Measurements from ENCODE around the gene SLC35F6.

The SLC35F6 gene

DNA sequence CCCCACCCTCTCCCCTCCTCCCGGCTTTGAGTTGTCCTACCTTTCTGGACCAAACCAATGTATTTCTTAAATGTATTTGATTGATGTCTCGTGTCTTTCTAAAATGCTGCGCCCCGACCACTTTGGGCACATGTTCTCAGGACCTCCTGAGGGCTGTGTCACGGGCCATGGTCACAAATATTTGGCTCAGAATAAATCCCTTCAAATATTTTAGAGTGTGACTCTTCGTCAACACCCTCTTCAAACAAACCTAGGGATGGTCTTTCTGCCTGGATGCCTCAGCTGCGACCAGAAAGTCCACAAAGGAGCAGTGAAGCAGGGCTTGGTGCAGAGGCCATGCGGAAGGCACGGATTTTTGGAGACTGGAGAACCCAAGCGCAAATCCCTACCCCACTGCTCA is 1.1 kb upstream of the SLC35F6 start:
- H3K27ac ChIP-seq (ENCODE audit: low read depth, low read length) = no peak overlapping the region

DNA sequence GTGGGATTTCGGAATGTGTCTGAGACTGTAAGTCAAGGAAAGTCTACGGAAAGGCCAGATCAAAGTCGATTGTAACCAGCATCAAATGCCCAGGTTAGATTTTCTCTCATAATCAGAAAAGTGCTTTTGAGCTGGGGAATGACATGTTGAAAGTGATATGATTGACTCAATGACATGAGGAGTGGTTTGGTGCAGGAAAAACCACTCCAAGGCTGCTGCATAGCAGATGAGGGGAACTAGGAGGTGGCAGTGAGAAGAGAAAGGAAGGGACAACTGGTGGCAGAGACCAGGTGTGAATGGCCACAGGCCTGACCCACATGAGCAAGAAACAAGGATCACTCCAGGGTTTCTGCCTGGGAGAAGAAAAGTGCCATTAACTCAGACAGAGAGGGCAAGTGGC is 822 bp downstream of the SLC35F6 start:
- Histone ChIP-seq H3K4me1 (ENCODE audit: insufficient read depth, low read length) (peaks cover 29% of the 10 kb centered on the region), H3K27ac (ENCODE audit: low read depth, low read length) (peak overlapping the region; percentile 95), H3K27me3 (ENCODE audit: control insufficient read depth in 1 of 2, insufficient read depth in 2 of 2, low read length in 2 of 2) (no peaks in the 10 kb centered on the region), H3K9me3 (ENCODE audit: low read length) (no peaks in the 10 kb centered on the region), H3K4me3 (ENCODE audit: low read depth in 1 of 2, low read length in 2 of 2) (peak overlapping the region; percentile 84 to 96), H3K36me3 (ENCODE audit: insufficient read depth, low read length) (no peaks in the 10 kb centered on the region), H3K9ac (ENCODE audit: low read length) (peak overlapping the region; percentile 85)

More for the DNA sequence above, 1.1 kb upstream of the SLC35F6 start:
- Histone ChIP-seq H3K4me3 (ENCODE audit: low read depth in 1 of 2, low read length in 2 of 2) (no peak overlapping the region), H3K9ac (ENCODE audit: low read length) (no peak overlapping the region), H3K36me3 (ENCODE audit: insufficient read depth, low read length) (no peaks in the 10 kb centered on the region), H3K4me1 (ENCODE audit: insufficient read depth, low read length) (peaks cover 23% of the 10 kb centered on the region), H3K27me3 (ENCODE audit: control insufficient read depth in 1 of 2, insufficient read depth in 2 of 2, low read length in 2 of 2) (no peaks in the 10 kb centered on the region), H3K9me3 (ENCODE audit: low read length) (no peaks in the 10 kb centered on the region)

DNA sequence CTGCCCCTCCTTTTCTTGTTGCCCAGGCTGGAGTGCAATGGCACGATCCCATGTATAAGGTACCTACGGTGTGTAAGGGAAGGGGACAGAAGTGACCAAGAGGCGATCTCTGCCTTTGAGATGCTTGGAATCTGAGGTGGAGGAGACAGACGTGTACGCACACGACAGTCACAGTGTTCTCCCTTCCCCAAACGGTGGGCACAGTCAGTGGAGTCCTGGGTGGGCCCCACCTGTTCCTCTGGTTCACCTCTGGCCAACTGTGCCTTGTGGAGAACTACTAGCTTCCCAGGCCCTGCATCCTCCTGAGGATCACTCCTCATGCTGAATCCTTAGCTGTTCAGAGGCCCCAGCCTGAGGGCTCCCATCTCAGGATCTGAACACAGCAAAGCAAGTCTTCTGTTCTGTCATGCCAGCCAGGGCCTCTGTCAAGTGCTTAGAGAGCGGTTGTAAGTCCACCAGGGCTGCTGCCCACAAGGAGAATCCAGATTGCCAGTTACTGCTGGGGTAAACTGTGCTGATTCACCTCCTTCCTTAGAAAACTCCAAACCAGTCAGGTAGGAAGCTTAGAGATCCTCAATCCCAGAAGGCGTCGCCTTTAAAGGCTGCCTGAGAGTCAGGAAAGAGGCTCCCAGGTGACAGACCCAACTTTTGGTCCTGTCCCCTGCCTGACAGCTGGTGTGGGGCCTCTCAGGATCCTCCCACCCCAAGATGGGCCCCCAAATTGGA is 1.6 kb downstream of the SLC35F6 start:
- Histone ChIP-seq H3K4me3 (ENCODE audit: low read depth in 1 of 2, low read length in 2 of 2) (peak overlapping the region in 1 of 2 donors; percentile 84), H3K4me1 (ENCODE audit: insufficient read depth, low read length) (peaks cover 36% of the 10 kb centered on the region), H3K9me3 (ENCODE audit: low read length) (no peaks in the 10 kb centered on the region), H3K27ac (ENCODE audit: low read depth, low read length) (peak overlapping the region; percentile 95), H3K27me3 (ENCODE audit: control insufficient read depth in 1 of 2, insufficient read depth in 2 of 2, low read length in 2 of 2) (no peaks in the 10 kb centered on the region), H3K9ac (ENCODE audit: low read length) (peak overlapping the region; percentile 85), H3K36me3 (ENCODE audit: insufficient read depth, low read length) (no peaks in the 10 kb centered on the region)

DNA sequence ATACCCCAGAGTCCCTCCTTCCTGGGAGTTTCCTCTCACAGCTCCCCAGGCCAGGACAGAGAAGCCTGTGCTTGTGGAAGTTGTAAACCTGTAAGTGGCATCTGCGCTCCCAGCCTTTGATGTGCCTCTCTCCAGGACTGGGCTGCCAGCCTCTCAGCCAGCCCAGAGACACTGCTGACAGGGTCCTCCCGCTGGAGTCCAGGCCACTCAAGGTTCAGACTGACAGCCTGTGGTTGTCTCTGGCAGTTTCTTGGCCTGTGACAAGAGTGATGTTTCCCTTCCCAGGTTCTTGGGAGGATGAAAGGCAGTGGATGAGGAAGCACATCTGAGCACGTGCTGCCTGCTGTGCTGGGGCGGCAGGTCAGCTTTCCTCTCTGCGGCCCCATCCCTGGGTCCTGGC is 3.0 kb downstream of the SLC35F6 start:
- Histone ChIP-seq H3K27me3 (ENCODE audit: control insufficient read depth in 1 of 2, insufficient read depth in 2 of 2, low read length in 2 of 2) (no peaks in the 10 kb centered on the region), H3K36me3 (ENCODE audit: insufficient read depth, low read length) (no peaks in the 10 kb centered on the region), H3K9ac (ENCODE audit: low read length) (peak overlapping the region; percentile 27), H3K27ac (ENCODE audit: low read depth, low read length) (no peak overlapping the region), H3K4me1 (ENCODE audit: insufficient read depth, low read length) (peaks cover 51% of the 10 kb centered on the region), H3K4me3 (ENCODE audit: low read depth in 1 of 2, low read length in 2 of 2) (no peak overlapping the region), H3K9me3 (ENCODE audit: low read length) (no peaks in the 10 kb centered on the region)

DNA sequence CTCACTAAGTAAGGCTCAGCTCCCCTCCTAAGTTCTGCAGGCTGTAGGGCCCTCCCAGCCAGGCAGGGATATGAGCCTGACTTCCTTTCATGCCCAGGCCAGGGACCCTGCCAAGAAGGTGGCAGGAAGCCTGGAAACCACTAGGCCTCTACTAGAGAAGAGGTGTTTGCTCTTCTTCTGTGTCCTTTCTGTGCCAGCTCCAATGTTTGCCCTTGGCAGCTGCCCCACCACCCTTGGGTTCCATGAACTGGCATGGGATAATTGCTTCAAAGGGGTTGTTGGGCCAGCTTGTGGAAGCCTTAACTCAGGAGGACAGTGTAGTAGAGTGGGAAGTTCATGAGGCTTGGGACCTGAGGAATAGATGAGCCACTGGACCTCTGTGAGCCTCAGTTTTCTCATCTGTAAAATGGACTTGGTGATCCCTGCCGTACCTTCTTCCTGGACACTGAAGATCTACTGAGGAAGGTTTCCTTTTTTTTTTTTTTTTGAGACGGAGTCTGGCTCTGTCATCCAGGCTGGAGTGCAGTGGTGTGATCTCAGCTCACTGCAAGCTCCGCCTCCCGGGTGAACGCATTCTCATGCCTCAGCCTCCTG is 3.9 kb downstream of the SLC35F6 start:
- Histone ChIP-seq H3K4me1 (ENCODE audit: insufficient read depth, low read length) (peaks cover 60% of the 10 kb centered on the region), H3K9me3 (ENCODE audit: low read length) (no peaks in the 10 kb centered on the region), H3K27ac (ENCODE audit: low read depth, low read length) (no peak overlapping the region), H3K36me3 (ENCODE audit: insufficient read depth, low read length) (no peaks in the 10 kb centered on the region), H3K27me3 (ENCODE audit: control insufficient read depth in 1 of 2, insufficient read depth in 2 of 2, low read length in 2 of 2) (no peaks in the 10 kb centered on the region), H3K9ac (ENCODE audit: low read length) (no peak overlapping the region), H3K4me3 (ENCODE audit: low read depth in 1 of 2, low read length in 2 of 2) (no peak overlapping the region)

DNA sequence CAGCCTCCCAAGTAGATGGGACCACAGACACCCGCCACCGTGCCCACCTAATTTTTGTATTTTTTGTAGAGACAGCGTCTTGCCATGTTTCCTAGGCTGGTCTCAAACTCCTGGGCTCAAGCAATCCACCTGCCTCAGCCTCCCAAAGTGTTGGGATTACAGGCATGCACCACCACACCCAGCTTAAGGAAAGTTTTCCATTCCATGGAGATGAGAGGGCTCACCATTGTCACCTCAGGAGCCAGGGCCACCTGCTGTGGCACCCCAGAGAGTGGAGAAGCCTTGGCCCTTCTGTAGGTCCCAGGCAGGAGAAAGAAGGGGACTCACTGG is 4.6 kb downstream of the SLC35F6 start:
- no peaks in the 10 kb centered on the region for H3K9me3 ChIP-seq (ENCODE audit: low read length)
- no peak overlapping the region for H3K4me3 ChIP-seq (ENCODE audit: low read depth in 1 of 2, low read length in 2 of 2)
- no peaks in the 10 kb centered on the region for H3K36me3 ChIP-seq (ENCODE audit: insufficient read depth, low read length)
- peaks cover 61% of the 10 kb centered on the region for H3K4me1 ChIP-seq (ENCODE audit: insufficient read depth, low read length)
- no peak overlapping the region for H3K27ac ChIP-seq (ENCODE audit: low read depth, low read length)
- H3K27me3 ChIP-seq (ENCODE audit: control insufficient read depth in 1 of 2, insufficient read depth in 2 of 2, low read length in 2 of 2) = no peaks in the 10 kb centered on the region
- no peak overlapping the region for H3K9ac ChIP-seq (ENCODE audit: low read length)

DNA sequence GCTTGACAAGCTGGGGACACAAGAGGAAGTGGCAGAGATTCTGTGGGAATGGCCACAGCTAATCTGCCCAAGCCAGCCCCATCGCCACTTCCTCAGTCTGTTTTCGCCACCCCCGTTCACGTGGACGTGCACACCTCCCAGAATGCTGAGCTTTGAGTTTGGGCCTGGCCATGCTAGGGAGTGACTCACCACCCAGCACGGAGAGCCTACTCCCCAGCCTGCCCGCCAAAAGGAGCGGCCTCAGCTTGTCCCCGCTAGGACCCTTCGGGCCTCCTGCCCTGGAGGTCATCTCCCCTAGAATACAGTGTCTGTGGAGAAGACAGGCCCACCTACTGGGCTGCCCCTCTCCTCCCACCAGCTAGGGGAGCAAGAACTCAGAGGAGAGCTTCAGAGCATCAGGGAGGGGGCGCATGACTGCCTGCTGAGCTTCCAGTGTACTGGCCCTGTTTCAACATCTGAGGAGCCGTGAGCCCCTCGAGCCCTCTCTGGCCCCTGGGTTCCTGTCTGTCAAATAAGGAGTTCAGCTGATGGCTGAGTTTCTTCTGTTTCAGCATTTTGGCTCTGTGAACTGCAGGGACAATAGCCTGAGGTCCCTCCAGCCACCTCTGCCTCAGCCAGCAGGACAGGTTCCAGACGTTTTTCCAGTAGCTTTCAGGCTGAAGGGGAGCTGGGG is 5.1 kb downstream of the SLC35F6 start:
- Histone ChIP-seq H3K36me3 (ENCODE audit: insufficient read depth, low read length) (peaks cover 1% of the 10 kb centered on the region), H3K9ac (ENCODE audit: low read length) (no peak overlapping the region), H3K4me1 (ENCODE audit: insufficient read depth, low read length) (peaks cover 61% of the 10 kb centered on the region), H3K27ac (ENCODE audit: low read depth, low read length) (peak overlapping the region; percentile 48), H3K27me3 (ENCODE audit: control insufficient read depth in 1 of 2, insufficient read depth in 2 of 2, low read length in 2 of 2) (no peaks in the 10 kb centered on the region), H3K4me3 (ENCODE audit: low read depth in 1 of 2, low read length in 2 of 2) (no peak overlapping the region), H3K9me3 (ENCODE audit: low read length) (no peaks in the 10 kb centered on the region)

DNA sequence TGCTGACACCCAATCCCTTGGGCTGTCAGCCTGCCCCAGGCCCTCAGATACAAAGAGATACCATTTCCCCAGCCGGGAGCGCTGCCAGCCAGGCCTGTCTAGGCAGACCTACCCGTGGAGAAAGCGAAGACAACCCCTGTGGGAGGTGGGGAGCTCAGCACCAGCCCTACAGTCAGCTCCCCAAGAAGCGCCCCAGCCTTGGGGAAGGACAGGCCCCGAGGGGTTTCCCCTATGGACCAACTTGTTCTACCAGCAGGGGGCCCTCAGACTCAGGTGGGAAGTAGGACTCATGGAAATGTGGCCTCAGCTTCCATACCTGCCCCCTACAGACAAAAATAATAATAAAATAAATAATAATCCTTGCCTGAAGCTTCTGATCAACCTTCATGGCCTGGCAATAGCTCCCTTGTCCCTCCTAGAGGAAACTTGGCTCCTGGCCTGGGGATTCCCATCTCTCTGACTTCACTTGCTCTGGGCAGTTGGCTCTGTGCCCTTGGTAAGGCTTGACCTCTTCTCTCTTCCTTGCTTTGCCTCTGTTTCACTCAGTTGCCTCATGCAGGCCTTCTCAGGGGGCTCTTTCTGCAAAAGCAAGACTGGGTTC is 7.0 kb downstream of the SLC35F6 start:
- H3K9ac ChIP-seq (ENCODE audit: low read length) = no peak overlapping the region

DNA sequence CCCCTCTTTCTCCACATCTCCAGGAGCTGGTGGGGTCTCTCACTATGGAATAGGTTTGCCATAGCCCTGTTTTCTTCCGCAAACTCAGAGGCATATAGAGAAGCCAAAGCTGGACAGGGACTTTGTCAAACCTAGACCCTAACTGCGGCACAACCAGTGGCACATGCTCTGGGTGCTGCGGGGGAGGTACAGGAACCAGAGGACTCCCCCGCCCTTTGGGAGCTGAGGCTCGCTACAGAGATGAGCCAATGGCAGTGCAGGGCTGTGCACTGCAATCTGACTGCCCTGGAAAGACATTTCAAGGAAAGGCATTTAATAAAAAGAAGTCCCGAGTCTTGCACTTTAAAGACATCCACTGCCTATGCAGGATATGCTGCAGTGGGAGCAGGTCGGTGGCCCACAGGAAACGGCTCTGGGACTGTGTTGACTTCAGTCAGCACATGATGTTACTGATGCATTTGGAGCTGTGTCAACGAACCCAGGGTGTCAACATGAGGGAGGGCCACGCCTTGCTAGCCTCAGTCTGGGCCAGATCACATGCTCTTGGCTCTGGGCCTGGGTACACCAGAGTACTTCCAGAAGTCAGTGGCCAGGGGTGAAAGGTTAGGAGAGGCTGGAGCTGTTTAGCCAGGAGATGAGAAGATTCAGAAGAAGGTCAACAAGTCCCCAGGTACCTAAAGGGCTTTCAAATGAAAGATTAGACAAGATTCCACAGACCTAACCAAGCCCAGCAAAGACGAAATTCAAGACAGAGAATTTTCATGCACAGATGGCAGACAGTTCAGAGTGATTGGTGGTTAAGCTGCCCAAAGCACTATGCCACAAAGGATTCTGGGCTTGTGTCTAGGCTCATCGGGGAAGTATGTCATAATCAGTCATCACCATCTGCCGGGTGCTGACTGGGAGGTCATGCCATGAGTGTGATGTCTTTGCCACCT is 8.2 kb downstream of the SLC35F6 start:
- no peak overlapping the region for H3K4me3 ChIP-seq (ENCODE audit: low read depth in 1 of 2, low read length in 2 of 2)
- H3K9me3 ChIP-seq (ENCODE audit: low read length) = no peaks in the 10 kb centered on the region
- H3K9ac ChIP-seq (ENCODE audit: low read length) = no peak overlapping the region
- H3K27me3 ChIP-seq (ENCODE audit: control insufficient read depth in 1 of 2, insufficient read depth in 2 of 2, low read length in 2 of 2) = no peaks in the 10 kb centered on the region
- H3K4me1 ChIP-seq (ENCODE audit: insufficient read depth, low read length) = peaks cover 38% of the 10 kb centered on the region
- H3K27ac ChIP-seq (ENCODE audit: low read depth, low read length) = no peak overlapping the region
- H3K36me3 ChIP-seq (ENCODE audit: insufficient read depth, low read length) = peaks cover 32% of the 10 kb centered on the region

More for the DNA sequence above, 7.0 kb downstream of the SLC35F6 start:
- Histone ChIP-seq H3K4me1 (ENCODE audit: insufficient read depth, low read length) (peaks cover 46% of the 10 kb centered on the region), H3K9me3 (ENCODE audit: low read length) (no peaks in the 10 kb centered on the region), H3K4me3 (ENCODE audit: low read depth in 1 of 2, low read length in 2 of 2) (no peak overlapping the region), H3K27me3 (ENCODE audit: control insufficient read depth in 1 of 2, insufficient read depth in 2 of 2, low read length in 2 of 2) (no peaks in the 10 kb centered on the region), H3K27ac (ENCODE audit: low read depth, low read length) (peak overlapping the region; percentile 51), H3K36me3 (ENCODE audit: insufficient read depth, low read length) (peaks cover 20% of the 10 kb centered on the region)

DNA sequence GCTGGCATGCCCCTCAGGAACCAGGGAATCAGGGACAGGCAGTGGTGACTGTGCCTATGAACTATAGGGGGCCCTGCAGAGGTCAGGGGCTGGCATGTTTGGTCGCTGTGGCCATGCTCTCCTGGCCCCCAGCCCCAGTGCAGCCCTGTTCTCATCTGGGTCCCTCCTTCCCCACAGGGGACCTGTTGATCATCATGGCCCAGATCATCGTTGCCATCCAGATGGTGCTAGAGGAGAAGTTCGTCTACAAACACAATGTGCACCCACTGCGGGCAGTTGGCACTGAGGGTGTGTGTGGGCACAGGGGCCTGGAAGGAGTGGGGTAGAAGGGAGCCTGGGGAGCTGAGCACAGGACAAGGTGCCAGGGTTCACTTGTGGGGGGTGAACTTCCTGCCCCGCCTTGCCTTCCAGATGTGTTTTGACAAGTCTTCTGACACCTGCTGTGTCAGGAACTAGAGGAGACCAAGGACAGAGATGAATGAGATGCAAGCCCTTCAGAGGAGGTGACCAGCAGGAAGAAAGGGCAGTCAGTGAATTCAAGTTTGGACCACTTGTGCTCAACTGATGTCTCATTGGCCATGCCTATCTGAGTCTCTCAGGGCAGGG is 12.2 kb downstream of the SLC35F6 start:
- H3K36me3 ChIP-seq (ENCODE audit: insufficient read depth, low read length) = peaks cover 59% of the 10 kb centered on the region

More for the DNA sequence above, 12.2 kb downstream of the SLC35F6 start:
- Histone ChIP-seq H3K27ac (ENCODE audit: low read depth, low read length) (no peak overlapping the region), H3K27me3 (ENCODE audit: control insufficient read depth in 1 of 2, insufficient read depth in 2 of 2, low read length in 2 of 2) (no peaks in the 10 kb centered on the region), H3K4me3 (ENCODE audit: low read depth in 1 of 2, low read length in 2 of 2) (no peak overlapping the region), H3K4me1 (ENCODE audit: insufficient read depth, low read length) (peaks cover 18% of the 10 kb centered on the region), H3K9ac (ENCODE audit: low read length) (no peak overlapping the region), H3K9me3 (ENCODE audit: low read length) (no peaks in the 10 kb centered on the region)

Data from muscle layer of colon (tissue), 2 donors.